ENCODE results near the gene H1-8.

Gene H1-8

DNA sequence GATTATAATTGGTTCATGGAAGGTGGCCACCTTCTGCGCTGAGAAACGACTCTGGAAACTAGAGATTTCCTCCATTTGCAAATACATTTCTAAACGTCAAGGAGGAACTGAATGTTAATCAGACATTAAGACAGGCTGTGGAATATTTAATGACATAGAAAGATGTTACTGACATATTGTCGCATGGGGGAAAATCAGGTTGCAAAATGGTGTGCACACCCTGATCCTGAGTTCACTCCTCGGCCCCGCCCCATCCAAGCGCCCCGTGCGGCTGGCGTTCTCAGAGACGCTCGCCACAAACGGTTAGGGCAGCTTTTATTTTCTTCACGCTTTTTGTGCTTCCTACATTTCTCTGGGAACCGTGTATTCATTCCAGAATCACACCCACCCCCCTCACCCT, 10.7 kb downstream of the H1-8 start:
- DNase-seq (ENCODE audit: extremely low read depth, low read depth) = no peak
- no peak overlapping the region for H3K4me3 ChIP-seq (replicated peaks; ENCODE audit: low read depth, low read length)
- TF ChIP-seq, protein P1, sequence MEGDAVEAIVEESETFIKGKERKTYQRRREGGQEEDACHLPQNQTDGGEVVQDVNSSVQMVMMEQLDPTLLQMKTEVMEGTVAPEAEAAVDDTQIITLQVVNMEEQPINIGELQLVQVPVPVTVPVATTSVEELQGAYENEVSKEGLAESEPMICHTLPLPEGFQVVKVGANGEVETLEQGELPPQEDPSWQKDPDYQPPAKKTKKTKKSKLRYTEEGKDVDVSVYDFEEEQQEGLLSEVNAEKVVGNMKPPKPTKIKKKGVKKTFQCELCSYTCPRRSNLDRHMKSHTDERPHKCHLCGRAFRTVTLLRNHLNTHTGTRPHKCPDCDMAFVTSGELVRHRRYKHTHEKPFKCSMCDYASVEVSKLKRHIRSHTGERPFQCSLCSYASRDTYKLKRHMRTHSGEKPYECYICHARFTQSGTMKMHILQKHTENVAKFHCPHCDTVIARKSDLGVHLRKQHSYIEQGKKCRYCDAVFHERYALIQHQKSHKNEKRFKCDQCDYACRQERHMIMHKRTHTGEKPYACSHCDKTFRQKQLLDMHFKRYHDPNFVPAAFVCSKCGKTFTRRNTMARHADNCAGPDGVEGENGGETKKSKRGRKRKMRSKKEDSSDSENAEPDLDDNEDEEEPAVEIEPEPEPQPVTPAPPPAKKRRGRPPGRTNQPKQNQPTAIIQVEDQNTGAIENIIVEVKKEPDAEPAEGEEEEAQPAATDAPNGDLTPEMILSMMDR (IDR thresholded peaks at IDR 0.05; ENCODE audit: low read depth, low read length, missing control alignments) = no peak

DNA sequence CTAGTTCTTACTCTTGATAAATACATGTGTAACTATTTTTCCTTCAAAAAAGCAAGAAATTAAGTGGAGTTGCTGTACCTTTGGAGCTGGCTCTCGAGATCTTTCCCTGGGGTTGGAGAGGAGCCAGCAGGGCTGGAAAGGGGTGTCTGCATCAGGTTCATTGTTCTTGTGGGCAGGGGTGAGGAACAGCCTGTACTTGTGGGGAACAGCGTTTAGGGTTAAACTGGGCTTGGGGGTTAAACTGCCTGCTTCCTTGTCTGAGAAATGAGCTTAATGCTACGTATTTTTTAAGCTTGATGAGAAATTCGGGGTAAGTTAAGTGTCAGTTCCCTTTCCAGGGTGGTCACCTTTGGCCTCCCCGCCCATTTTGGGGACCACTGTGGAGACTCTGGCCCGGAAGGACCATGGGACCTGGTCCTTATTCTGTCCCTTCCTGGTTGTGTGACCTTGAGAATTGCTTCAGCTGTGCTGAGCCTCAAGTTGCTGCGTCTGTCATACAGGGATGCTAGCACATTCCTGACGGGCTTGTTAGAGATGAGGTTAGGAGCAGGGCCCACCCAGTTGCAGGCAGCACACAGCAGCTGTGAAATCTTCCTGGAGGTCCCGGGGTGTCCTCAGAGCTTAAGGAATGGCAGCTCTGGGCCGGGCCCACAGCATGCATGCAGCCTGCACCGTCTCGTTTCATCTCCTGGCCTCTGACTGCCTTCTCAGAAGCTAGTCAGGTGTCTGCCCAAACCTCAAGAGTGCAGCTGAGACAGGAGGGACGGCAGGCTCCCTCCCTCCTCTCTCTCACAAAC, 11.6 kb downstream of the H1-8 start:
- TF ChIP-seq, protein P1 (IDR thresholded peaks at IDR 0.05; ENCODE audit: low read depth, low read length, missing control alignments) = no peak
- DNase-seq (ENCODE audit: extremely low read depth, low read depth) = no peak
- H3K4me3 ChIP-seq (replicated peaks; ENCODE audit: low read depth, low read length) = no peak overlapping the region

DNA sequence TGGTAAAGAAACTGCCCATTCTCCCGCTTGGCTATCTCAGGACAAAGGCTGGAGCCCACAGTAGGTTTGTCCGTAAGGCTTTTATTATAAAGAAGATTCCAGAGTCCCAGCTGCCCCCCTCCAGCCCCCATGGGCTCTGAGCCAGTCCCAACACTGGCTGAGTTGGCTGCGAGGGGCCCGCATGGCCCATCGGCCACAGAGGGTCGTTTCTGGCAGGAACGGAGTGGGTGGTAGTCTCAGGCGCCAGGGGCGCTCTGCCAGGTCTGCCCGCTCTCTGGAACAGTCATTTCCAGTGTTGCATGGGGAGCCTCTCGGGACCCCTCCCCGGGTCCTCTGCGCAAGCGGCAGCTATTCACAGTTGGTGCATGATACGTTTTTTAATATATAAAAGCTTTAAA, 12.2 kb downstream of the H1-8 start:
- TF ChIP-seq, protein P1 (IDR thresholded peaks at IDR 0.05; ENCODE audit: low read depth, low read length, missing control alignments) = no peak
- no peak overlapping the region for H3K4me3 ChIP-seq (replicated peaks; ENCODE audit: low read depth, low read length)
- DNase-seq (ENCODE audit: extremely low read depth, low read depth) = no peak

DNA sequence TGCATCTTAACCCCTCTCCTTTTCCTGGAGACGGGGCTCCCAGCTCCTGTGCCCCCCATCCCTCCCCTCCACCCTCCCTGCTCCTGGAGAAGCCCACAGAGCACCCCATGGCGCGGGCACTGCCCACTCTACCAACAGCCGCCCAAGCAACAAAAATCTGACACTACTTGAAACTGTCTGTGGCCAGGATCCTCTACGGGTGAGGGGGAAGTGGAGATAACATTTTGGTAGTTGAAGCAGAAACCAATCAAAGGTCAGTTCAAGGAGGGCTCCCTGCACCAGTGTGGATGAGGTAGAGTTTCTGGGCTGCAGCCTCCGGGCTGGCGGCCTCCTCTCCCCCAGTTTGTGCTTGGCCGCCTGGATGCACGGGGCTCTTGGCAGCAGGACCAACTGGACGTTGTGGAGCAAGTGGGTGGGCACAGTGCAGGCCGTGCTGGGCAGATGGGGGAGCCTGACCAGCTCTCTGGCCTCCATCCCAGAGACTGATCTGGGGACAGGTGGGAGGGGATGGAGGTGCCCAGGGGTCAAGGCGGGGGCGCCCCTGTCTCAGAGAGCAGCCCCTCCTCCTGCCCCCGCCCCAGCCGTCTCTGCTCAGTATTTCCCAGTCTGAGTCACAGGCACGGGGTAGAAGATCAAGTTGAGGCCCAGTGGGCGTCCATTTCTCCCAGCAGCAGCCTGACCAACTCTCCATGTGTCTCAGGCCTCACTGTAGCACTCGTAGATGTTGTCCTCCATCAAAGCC, 12.8 kb downstream of the H1-8 start:
- DNase-seq (ENCODE audit: extremely low read depth, low read depth) = no peak
- TF ChIP-seq, protein P1 (IDR thresholded peaks at IDR 0.05; ENCODE audit: low read depth, low read length, missing control alignments) = no peak
- no peak overlapping the region for H3K4me3 ChIP-seq (replicated peaks; ENCODE audit: low read depth, low read length)

DNA sequence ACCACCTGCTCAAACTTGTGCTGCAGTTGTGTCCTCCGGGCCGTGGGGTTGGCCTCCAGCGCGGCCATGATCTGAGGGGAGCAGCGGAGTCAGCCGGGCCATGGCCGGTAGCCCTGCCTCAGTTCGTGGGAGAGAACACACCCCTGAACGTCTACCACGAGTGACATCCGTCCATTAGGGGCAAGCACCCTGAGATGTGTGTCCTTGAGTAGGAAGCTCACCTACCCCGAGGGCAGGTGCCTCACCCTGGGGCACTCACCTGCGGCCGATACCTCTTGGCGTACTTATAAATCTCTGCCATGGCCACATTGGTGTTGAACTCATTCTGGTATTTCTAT, 13.4 kb downstream of the H1-8 start:
- H3K4me3 ChIP-seq (replicated peaks; ENCODE audit: low read depth, low read length) = no peak overlapping the region
- DNase-seq (ENCODE audit: extremely low read depth, low read depth) = no peak
- TF ChIP-seq, protein P1 (IDR thresholded peaks at IDR 0.05; ENCODE audit: low read depth, low read length, missing control alignments) = no peak

DNA sequence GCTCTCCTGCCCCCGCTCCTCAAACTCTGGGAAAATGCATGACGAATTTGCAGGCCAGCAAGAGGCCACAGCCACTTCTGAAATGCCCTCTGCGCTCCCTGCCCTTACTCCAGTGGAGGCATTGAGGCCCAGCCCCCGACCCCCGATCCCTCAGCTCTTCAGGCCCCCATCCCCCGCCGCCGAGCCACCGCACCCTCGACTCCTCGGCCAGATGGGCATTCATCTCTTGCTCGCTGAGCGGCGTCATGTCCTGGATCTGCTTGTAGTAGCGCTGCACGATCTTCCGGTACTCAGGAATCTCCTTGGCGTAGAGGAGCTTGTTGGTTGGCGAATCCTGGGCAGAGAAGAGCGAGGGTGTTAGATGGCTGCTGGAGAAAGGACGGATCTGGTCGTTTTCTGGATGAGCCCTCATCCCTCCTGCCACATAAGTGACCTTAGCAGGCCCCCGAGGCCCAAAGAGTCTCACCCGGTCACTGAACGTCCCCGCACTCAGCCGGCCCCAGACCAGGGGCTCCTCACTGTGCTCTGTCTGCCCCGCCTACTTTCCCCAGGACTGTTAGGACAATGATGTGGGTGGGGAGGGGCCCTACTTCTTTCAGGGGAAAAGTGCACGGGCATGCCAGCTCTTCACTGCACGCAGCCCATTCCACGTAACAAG, 14.0 kb downstream of the H1-8 start:
- TF ChIP-seq, protein P1 (IDR thresholded peaks at IDR 0.05; ENCODE audit: low read depth, low read length, missing control alignments) = no peak
- H3K4me3 ChIP-seq (replicated peaks; ENCODE audit: low read depth, low read length) = no peak overlapping the region
- DNase-seq (ENCODE audit: extremely low read depth, low read depth) = no peak

Data from HFF-Myc (cell line).